LNCaP clone FGC (cell line): ENCODE data around the gene DOCK7.

ENCODE experiments used
- DNase-seq: peaks from one replicate; pipeline ENCODE4 v3.0.0-alpha.2; 2011; ENCODE audit warnings: low read depth
- H3K4me3 ChIP-seq: 2 replicates; pipeline ENCODE4 v1.5.1; 2011; ENCODE audit warnings: mild to moderate bottlenecking, low read depth, low read length, control low read depth
- CTCF ChIP-seq: IDR thresholded peaks from 2 replicates; pipeline ENCODE4 v1.5.1; 2012; ENCODE audit warnings: mild to moderate bottlenecking; ENCODE audit not compliant: control insufficient read depth, insufficient read depth; ENCODE audit errors: extremely low read depth

The DOCK7 gene

GRCh38 chr1:62433861-62434617 lies 254.1 kb downstream of the DOCK7 start:
- no peak for TF ChIP-seq CTCF
- no peak overlapping the region for H3K4me3 ChIP-seq
- no peak for DNase-seq

GRCh38 chr1:62429581-62429980 lies 258.6 kb downstream of the DOCK7 start:
- no peak overlapping the region for H3K4me3 ChIP-seq
- TF ChIP-seq CTCF: no peak

GRCh38 chr1:62428351-62428750 lies 259.8 kb downstream of the DOCK7 start:
- no peak for DNase-seq
- H3K4me3 ChIP-seq: no peak overlapping the region
- no peak for TF ChIP-seq CTCF

More at GRCh38 chr1:62429581-62429980, 258.6 kb downstream of the DOCK7 start:
- DNase-seq: no peak

GRCh38 chr1:62426794-62427193 lies 261.4 kb downstream of the DOCK7 start:
- DNase-seq: no peak
- TF ChIP-seq CTCF: no peak
- H3K4me3 ChIP-seq: no peak overlapping the region

GRCh38 chr1:62426237-62426636 lies 261.9 kb downstream of the DOCK7 start:
- TF ChIP-seq CTCF: no peak
- no peak for DNase-seq
- H3K4me3 ChIP-seq: no peak overlapping the region

- no peak overlapping the region for H3K4me3 ChIP-seq
- no peak for DNase-seq
- no peak for TF ChIP-seq CTCF
These were observed 263.1 kb downstream of the DOCK7 start for GRCh38 chr1:62425041-62425440.

GRCh38 chr1:62424411-62424810 lies 263.8 kb downstream of the DOCK7 start:
- no peak overlapping the region for H3K4me3 ChIP-seq
- no peak for TF ChIP-seq CTCF
- DNase-seq: no peak
